ENCODE data around the gene NDUFS8.

The NDUFS8 gene

GRCh38 chr11:68002938-68003845 is 27.3 kb upstream of the NDUFS8 start:
- peak in 1 of 2 donors; percentile 22 for DNase-seq (ENCODE audit: low read depth in 1 of 2, low spot score in 1 of 2)

GRCh38 chr11:68003846-68004550 is 26.5 kb upstream of the NDUFS8 start, which contains the start of gene UNC93B1:
TSS of gene UNC93B1 (minus strand) at chr11:68004097. CDS start at chr11:68004043, 54 bp downstream.
- DNase-seq (ENCODE audit: low read depth in 1 of 2, low spot score in 1 of 2): peak; percentile 62 to 67

- no peak for DNase-seq (ENCODE audit: low read depth in 1 of 2, low spot score in 1 of 2)
Observed at GRCh38 chr11:68004551-68005335, 25.7 kb upstream of the NDUFS8 start.

DNA sequence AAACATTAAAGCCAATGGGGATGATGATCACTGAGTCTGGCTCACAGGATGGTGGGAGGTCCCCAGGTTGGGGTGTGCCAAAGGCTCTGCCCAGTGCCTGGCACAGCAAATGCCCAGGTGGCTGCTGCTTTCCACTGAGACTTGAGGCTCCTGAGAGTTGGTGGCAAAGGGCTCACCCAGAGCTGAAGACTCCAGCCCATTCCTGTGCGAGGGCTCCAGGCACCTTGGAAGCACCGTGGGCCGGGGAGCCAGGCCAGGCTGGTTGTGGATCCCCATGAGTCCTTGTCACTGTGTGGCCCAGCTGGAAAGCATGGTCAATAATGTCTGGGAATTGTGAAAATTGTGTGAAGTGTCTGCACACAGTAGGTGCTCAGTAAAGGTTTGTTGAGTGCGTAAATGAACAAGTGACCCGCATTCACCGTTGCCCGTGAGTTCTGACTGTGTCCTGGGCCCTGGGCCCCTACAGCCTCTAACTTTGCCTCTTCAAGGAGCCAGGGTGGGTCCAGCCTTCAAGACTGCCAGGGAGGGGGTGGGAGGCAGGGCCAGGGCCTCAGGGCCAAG is 23.8 kb upstream of the NDUFS8 start:
- no peak for DNase-seq (ENCODE audit: low read depth in 1 of 2, low spot score in 1 of 2)

GRCh38 chr11:68007498-68008380 is 22.7 kb upstream of the NDUFS8 start:
- no peak for DNase-seq (ENCODE audit: low read depth in 1 of 2, low spot score in 1 of 2)

DNA sequence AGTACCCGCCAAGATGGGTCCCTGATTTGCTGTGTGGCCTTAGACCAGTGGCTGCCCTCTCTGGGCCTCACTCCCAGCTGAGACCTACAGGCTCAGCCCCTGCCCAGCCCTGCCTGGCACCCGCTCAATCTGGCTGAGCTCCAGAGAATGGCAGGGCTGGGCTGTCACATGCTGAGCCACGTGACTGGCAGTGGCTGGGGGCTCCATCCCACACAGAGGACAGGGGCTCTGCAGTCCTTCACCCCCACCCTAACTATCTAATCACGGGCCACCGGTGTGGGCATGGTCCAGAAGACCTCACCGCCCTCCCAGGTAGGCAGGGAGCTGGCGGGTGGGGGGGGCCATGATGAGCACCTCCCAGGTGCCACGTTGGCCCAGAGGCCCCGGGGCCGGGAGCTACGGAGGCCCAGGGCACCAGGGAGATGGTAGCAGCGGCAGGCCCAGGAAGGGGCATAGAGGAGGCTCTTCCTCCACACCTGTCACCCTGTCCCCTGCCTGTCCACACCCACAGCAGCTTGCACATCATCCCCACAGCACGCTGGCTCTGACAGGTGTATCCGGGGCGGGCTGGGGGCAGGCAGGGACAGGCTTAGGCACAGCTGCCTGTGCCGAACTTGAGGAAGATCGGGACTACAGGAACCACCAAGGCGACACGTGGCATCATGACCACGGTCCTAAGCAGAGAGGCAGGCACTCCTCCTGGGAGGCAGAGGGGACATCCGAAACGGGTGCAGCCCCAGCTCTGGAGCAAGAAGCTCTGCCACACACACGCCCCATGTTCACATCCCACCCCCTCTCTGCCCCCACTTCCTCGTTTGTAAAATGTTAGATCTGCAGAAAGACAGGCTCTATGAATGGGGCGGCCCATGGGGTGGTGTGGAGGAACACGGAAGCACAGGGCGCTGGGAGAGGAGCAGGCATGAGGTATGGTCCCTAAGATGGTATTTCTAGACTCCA is 21.8 kb upstream of the NDUFS8 start:
- no peak for DNase-seq (ENCODE audit: low read depth in 1 of 2, low spot score in 1 of 2)

DNA sequence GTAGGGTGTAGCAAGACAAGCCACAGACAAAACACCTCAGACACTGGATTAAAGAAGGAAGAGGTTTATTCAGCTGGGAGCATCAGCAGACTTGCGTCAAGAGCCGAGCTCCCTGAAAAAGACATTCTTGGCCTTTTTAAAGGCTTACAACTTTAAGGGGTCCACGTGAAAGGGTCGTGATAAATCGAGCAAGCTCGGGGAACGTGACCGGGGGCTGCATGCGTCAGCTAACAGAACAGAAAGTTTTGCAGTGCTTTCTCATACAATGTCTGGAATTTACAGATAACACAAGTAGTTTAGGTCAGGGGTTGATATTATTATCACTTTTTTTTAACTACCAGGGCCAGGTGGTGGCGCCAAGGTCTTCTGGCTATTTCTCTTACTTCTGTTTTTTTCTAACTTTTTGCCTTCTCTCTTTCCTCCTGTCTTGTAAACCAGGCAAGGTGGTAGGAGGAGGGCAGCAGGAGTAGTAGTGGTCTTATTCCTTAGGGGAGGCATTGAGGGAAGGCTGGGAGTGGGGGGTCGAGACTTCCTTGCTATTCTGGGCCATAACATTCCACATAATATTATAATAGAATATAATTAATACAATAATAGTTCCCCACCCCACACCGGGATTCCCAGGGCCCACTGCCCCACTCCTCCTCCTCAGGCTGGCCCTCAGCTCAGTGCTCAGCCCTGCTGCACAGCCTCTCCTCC is 20.9 kb upstream of the NDUFS8 start:
- DNase-seq (ENCODE audit: low read depth in 1 of 2, low spot score in 1 of 2): no peak

- no peak for DNase-seq (ENCODE audit: low read depth in 1 of 2, low spot score in 1 of 2)
Observed at GRCh38 chr11:68010090-68011041, 20.1 kb upstream of the NDUFS8 start, which contains the start of gene ALDH3B1. TSS of gene ALDH3B1 (plus strand) at chr11:68010327. CDS start at chr11:68015298, 4,971 bp downstream.

DNA sequence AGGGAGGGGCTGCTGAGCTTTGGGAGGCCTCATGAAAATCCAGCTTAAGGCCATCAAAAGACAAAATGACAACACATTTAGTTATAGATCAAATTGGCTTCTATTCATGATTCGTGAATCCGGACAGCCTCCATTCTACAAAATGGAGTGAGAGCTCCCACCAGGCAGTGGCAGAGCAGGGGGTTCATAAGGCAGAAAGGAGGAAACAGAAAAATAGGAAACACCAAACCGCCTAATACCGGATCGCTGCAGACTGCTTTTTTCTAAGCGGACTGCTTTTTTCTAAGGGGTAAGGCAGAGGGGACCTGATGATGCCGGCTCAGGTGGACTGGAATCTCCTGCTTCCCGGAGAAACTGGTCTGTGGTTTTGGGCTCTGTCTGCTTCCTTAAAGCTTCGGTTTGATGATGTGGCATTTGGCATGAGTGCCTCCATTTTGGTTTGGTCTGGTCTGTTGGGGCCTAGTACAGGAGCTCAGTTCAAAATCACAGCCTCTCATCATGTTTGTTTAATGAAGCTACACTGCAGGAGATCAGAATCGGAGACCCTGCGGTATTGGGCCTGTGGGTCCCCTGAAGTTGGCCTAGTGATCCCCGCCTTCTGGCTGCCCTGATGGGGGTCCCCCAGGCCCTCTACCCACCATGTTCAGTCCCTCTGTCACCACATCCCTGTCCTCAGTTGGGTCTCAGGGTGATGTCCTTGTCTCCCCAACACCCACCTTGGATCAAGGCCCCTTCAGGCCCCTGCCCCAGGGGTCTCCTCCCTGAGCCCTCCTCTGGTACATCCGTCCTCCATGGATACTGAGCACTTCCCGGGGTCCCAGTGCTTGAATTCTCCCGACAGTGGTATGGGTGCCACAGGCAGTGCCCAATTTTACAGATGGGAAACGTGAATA is 19.2 kb upstream of the NDUFS8 start:
- DNase-seq (ENCODE audit: low read depth in 1 of 2, low spot score in 1 of 2): no peak

- DNase-seq (ENCODE audit: low read depth in 1 of 2, low spot score in 1 of 2): no peak
Observed at GRCh38 chr11:68012044-68012842, 18.2 kb upstream of the NDUFS8 start.

- no peak for DNase-seq (ENCODE audit: low read depth in 1 of 2, low spot score in 1 of 2)
Observed at GRCh38 chr11:68012843-68013610, 17.5 kb upstream of the NDUFS8 start.

- DNase-seq (ENCODE audit: low read depth in 1 of 2, low spot score in 1 of 2): no peak
Observed at GRCh38 chr11:68013611-68014156, 16.8 kb upstream of the NDUFS8 start.

GRCh38 chr11:68014157-68014946 is 16.1 kb upstream of the NDUFS8 start:
- no peak for DNase-seq (ENCODE audit: low read depth in 1 of 2, low spot score in 1 of 2)
